GM19468 (cell line): ENCODE results near the gene BPIFB6.

Source experiments
- ATAC-seq: cut with Tn5 transposase; IDR thresholded peaks from one replicate; pipeline ENCODE4 v1.9.1; 2021; ENCODE audit warnings: mild to moderate bottlenecking, moderate library complexity, moderate number of reproducible peaks; ENCODE audit not compliant: unreplicated experiment; ENCODE audit errors: extremely low read depth

Gene BPIFB6

DNA sequence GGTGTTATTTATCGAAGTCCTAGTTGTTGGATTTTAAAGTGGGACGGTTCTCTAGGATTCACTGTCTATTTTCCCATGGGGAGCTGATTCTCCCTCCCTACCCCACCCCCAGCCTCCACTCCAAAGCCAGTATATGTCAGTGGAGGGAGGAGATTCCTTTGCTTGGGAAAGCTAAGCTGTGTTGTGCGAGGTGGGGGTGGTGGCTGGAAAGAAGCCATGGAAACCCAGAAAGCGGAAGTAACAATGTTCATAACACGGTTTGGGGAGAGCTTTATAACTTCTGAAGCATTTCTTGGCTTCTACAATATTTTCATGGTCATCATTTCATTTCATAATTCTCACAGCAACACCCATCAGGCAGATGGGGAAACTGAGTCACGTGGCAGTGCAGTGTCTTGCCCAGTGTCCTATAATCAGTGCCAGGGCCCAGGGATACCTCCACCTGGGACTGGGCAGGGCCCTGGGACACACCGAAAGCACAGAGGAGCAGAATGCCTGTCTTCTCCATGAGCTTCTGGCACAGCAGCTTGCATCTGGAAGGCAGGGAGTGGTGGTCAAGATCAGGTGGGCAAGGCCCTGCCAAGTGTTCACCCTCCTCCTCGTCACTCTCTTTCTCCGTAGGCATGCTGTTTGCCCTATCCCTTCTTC is 31.7 kb upstream of the BPIFB6 start:
- ATAC-seq: no peak

DNA sequence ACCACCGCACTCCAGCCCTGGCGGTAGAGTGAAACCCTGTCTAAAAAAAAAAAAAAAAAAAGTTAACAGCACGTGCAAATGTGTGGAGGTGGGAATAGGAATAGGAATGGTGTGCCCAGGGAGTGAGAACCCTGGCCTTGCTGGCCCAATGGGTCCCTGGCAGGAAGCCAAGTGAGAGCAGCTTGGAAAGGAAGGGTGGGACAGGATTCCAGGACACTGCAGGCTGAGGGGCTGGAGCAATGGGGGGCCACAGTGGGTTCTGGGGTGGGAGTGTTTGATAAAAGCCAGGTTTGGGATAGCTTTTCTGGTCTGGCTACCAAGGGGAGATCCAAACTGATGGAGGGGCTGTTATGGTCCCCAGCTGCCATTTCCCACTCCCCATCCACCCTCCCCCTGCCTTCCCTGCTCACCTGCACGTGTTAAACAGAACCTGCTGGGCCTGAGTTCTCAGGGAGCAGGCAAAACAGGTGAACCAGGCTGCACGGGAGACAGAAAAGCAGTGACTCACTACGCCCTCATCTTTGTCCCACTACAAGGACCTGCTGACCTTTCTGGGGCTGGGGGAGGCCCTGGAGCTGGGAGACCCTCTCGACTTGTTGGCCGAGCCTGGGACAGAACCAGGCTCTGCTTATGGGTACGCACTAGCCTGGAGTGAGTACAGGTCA is 30.5 kb upstream of the BPIFB6 start:
- no peak for ATAC-seq

DNA sequence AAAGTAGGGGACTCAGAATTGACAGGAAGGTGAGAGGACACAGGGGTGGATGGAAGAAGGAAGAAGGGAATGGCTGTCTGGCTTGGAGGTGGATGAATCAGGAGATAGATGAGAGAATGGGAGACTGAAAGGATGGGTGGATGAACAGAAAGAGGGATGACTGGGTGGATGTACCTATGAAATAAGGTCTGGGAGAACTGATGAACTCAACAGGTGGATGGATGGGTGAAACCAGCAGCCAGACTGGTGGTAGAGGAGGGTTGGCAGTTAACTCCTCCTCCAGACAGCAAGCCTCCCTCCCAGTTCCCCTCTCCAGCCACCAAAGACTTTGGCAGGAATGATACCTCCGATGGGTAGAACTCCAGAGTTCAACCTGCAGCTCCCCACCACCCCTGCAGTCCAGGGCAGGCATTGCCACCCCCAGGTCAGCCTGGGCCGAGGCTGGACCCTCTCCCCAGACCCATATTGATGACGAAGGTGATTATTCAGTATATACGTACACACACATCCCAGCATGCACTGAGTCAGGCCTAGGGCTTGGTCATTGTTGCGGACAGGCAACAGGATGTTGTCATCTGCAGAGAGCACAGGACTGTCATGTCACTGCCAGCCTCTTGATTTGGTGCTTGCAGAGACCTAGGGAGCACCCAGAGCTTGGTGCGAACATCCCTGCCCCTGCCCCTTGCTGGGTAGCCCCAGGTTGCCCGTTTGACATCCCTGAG is 29.2 kb upstream of the BPIFB6 start:
- ATAC-seq: no peak

DNA sequence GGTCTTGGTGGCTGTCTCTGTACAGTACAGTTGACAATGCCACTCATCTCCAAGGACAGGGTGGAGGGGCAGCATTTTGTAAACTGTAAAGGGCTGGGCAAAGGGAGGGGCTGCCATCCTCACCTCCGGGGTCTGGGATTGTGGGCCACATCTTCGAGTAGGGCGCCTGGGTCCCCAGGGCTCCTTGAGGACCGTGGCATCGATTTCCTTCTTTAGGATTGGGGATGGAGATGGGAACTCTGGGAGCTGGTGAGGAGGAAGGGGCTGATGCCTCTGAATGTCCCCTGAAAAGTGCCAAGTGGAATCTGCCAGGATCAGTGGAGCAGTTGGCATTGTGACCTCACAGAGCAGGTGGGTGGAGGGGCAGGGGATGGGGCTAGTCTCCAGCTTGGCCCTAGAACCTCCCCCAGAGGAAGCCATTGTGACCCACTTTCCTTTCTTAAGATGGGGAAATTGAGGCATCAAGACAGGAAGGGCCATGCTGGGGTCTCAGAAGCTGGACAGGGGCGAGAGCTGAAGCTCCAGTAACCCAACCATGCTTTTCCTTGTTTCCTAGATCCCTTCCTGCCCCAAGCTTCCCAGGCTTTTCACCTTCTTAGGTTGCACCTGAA is 27.2 kb upstream of the BPIFB6 start, which contains the start of gene SUN5:
SUN5 (minus strand) TSS at position 293 of the 611 bp plus-strand sequence; CDS start at position 200, 93 bp downstream.
- ATAC-seq: no peak

DNA sequence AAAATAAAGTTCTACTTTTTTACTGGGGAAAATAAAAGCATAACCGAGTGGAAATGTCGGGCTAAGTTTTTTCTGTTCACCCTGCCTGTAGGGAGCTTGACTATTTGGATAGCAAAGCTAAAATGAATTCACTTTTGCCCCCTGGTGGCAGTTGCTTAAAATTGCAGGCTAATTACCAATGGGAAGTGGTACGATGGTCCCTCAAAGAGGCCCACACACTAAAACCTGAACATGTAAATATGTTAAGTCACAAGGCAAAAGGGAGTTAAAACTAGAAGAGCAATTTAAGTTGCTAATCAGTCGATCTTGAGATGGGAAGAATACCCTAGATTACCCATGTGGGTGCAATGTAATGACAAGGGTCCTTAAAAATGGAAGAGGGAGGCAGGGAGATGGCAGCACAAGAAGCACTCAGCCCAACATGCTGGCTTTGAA is 26.3 kb upstream of the BPIFB6 start:
- ATAC-seq: no peak

DNA sequence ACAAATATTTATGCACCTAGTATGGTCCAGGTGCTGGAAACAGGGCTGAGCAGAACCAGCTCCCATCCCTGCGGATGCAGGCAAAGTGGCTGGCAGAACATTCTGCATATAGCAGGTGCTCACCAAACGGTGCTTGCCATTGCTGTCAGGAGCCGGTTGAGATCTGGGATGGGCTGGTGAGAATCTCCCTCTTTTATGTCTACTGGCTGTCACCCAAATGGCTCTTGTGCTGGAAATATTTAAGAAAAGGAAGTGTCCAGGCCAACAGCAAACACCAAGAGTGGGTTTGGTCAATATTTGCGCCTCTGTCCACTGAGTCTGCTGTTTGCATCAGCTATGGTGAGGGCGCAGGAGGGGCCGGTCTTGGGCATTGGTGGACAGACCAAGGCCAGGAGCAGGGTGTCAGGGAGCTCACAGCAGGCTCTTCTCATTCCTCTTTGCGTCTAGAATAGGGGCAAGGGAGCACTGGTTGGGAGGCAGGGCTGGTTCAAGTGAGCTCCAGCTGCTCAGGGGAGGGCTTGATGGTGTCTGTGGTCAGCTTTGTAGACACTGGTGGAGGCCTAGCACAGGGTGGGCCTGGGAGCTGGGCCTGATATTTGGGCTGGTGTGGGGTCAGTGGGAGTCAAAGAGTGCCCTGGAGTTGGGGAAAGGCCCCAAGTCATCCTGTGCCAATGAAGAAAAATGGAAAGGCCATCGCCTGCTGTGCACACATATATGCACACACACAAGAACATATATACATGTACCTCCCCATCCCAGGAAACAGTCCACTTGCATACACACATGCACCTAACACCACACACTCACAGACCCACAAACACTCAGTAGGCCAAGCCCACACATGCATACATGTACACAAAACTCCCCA is 25.3 kb upstream of the BPIFB6 start:
- ATAC-seq: no peak

DNA sequence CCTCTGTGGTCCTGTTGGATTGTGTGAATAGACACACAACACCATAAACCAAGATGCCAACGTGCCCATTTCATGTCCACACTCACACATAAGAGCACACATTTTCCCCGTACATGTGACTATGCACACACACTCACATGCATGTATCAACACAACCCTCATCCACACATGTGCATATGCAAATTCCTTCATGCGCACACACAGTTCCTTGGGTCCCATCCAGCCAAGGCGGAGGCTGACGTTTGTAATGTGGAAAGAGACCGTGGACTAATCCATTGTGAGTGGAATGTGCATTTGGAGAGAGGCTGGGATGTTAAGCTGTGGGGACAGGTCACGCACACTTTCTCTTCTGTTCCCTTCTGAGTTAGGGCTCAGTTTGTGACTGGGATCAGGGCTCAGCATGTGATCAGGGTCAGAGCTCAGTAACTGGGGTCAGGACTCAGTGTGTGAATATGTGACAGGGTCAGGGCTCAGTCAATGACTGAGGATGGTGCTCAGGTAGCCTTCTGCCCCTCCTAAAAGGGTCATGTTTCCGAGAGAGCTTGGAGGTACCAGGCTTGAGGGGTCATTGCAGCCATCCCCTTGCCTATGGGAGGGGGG is 24.6 kb upstream of the BPIFB6 start:
- ATAC-seq: no peak

DNA sequence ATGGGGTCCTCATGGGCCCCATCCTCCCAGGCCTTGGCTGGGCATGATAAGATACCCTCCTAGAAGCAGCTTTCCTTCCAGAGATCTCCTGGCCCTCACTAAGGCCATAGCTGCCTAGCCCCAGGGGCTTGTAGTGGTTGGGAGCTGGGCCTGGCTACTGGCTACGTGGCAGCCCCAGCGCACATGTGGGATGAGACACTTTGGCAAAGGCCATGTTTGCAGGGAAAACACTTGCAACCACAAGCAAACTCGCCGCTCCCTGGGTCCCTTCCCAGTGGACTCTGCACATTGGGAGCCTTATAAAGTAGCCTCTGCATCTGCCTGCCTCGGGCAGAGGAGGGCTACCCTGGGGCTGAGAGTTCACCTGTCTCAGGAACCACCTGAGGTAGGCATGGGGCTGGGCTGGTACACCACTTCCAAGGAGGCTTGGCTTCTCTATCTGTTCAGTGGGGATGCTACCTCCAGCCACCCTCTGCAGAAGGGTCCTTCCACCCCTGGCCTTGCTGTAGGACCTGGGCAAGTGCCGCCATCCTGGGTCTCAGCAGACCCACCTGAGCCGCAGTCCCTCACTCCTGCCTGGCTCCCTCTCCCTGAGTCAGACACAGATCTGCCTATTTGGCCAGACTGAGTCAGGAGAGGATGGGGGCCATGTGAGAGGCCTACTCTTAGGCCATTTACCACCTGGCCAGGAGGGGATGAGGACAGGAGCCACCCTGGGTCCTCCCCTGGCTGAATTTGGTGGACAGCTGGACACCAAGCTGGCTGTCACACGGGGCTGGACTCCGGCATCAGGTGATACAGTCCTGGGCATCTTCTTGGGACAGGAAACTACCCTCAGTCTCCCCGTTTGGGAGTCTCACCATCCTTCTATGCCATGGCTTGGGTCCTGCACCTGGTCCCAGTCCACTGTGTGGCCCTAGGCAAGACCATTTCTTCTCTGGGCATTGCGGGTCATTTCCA is 23.8 kb upstream of the BPIFB6 start, which contains the start of gene BPIFB2:
BPIFB2 (plus strand) TSS at position 329 of the 960 bp plus-strand sequence. CDS start 871 bp downstream, outside the sequence.
- no peak for ATAC-seq

DNA sequence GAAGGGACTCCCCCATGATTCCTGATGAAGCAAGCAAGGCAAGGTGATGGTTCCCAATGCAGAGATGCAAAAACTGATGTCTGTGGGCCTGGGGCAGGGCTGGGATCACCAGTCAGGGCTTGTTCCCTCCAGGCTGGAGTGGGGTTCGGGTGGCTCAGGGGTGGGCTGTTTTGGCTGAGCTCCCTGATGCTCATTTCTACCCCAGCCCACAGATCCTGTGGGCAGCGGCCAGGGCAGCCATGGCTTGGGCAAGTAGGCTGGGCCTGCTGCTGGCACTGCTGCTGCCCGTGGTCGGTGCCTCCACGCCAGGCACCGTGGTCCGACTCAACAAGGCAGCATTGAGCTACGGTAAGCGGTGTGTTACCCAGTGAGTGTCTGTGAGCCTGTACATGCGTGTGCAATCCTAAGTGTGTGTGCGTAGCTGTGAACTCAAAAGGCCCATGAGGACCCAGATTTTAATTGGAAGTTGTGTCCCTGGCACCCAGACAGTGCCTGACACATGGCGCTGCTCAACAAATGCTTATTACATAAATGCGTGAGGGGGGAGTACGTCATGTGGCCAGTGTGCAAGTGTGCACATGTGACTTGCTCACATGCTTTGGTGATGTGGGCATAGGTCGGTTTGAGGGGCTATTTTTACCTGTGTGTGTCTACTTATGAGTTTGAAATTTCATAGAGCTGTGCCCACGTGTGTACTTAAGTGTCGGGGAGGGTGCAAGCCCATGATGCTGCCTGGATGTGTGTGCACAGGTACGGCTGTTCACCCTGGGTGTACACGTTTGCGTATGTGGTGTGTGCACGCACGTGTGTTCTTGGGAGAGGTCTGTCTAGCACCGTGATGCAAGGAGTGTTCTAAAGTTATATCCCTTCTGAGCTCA is 22.9 kb upstream of the BPIFB6 start:
- no peak for ATAC-seq

DNA sequence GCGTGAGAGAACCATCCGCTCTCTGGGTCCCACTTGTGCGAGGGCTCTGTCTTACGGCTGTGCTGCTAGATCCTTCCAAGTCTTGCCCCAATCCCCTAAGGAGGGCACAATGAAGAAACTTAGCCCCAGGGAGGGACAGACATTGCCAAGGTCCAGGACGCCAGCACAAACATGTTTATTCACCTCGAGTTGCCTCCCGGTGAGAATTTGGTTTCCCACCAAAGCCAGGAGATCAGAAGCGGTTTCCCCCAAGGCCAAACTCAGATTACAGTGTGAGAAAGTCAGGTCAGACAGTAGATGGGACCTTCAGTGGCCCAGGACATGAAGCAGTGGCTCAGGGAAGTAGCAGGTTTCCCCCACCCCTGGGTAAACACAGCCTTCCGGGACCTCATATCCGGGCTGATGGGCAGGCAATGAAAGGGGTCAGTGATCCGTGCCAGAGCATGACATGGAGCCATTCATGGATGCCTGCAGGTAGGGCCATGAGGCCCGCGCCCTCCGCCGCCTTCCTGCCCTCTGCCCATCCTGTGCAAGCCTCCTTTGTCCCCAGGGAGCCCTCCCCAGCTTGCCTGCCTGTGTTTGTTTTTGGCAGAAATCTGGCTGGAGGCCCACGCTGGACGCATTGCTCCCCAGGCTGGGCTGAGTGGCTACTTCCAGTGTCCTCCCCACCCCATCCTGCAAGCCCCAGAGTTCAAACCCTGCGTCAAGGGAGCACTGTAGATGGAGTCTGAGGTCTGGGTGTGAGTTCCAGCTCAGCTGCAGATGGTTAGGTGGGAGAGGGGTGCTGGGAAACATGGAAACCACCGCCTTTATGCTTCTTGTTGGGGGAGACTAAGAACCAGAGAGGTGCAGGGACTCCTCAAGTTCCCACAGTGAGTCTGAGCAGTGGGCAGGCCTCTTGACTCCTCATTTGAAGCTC is 22.0 kb upstream of the BPIFB6 start:
- no peak for ATAC-seq

DNA sequence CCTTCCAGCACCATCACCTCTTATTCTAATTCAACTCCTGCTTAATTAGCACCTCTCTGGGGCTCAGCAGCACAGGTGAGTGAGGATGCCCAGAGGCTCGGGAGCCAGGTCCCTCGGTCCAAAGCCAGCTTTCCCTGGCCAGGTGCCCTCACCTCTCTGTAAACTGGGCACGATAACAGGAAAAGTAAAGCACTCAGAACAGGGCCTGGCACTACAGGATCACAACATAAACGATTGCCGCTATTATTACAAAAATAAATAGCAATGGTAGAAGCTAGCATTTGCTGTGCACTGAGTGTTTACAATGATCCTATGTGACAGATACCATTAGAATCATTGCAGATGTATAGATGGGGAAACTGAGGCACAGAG is 21.3 kb upstream of the BPIFB6 start:
- ATAC-seq: no peak

DNA sequence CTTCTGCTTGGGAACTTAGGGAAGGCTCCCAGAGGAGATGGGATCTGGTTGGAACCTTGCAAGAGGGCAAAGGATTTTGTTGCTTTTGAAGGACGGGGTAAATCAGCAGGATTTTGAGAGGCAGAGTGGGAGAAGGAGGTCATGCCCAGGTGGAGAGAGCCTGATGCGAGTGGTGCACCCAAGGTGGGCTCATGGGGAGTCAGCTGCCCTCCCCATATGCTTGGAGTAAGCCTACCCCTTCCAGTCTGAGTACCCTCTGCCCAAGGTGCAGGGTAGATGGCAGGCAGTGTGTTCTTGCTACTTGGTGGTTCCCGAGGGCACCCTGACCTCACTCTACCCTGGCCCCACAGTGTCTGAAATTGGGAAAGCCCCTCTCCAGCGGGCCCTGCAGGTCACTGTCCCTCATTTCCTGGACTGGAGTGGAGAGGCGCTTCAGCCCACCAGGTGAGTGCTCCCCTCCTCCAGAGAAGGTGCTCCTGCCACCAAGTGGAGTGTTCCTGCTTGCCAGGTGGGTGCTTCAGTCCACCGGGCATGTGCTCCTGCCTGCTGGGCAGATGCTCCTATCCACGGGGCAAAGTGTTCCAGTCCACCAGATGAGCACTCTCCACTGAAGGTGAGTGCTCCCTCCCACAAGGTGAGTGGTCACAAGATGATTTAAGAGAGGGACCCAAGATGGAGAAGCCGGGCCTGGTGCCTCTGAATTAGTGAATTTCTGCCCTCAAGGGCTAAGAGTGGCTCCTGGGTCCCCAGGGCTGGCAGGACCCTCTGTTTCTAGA is 20.6 kb upstream of the BPIFB6 start:
- ATAC-seq: no peak

DNA sequence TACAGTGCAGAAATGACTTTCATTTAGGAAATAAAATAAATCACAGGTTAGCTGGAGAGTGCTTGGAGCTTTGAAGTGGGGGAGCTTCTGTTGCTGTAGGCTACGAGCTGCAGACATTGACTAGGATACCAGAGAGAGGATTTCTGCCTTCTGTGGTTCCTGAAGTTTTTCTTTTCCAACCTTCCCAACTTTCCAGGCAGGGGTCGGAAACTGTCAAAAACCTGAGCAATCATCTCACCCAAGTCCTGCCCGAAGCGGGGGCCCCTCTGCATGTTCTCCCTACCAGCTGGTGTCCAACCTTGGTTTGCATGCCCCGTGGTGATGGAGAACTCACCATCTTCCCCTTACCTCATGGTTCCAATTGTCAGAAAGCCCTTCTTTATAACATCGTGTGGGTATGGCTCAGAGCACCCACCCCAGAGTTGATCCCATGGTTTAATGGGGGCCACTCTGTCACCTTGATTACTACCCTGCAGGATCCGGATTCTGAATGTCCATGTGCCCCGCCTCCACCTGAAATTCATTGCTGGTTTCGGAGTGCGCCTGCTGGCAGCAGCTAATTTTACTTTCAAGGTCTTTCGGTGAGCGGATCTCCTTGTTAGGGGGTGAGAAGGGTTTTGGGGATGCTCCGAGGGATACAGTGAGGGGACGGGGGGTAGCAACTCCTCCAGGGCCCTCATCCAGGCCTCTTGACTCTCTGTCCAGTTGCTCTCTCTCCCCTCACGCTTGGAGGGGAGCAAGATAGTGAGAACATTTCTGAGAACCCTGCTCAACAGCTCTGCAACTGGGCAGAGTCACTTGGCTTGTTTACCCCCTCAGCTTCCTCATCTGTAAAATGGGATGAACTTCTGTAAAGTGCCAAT is 18.9 kb upstream of the BPIFB6 start:
- no peak for ATAC-seq

DNA sequence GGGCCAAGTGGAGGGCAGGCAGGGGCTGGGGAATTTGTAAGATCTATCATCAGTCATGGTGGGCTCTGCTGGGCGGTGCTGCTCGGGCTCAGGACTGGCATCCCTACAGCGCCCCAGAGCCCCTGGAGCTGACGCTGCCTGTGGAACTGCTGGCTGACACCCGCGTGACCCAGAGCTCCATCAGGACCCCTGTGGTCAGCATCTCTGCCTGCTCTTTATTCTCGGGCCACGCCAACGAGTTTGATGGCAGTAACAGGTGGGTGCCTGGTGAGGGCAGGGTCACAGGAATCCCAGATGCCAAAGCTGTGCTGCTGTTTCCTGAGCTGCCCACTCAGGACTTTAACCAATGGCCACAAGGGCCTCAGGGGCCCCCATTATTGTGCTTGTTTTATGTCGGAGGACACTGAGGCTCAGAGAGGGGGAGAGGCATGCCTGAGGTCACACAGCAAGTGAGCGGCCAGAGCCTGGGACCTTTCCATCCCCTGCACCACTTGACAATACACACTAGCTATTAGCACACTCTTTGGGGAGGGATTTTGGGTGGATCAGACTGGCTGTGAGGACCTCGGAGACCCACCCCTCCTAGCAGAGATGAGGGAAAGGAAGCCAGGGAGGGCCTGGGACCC is 17.6 kb upstream of the BPIFB6 start:
- ATAC-seq: no peak
